Activated CD4-positive, alpha-beta memory T cell treated with anti-CD3 and anti-CD28 coated beads for 36 hours (primary cell): Measurements from ENCODE around the gene ZNF35. TPM values are rescaled to one million over a fixed set of nuclear protein-coding genes. Genes with fewer than 3 reads are reported as not detected.
A peak's percentile ranks its signal among the peaks of the same experiment; 100 is the strongest.

Experiments
- CTCF ChIA-PET: fragments of 350-600 bp; sonication (Branson Sonifier 250); formaldehyde crosslinking; loops from one replicate; lab custom pipeline; 2021; ENCODE audit warnings: antibody characterized with exemption, inconsistent platforms; lab: Charles Lee
- POLR2A ChIA-PET: fragments of 350-600 bp; sonication (Branson Sonifier 250); formaldehyde crosslinking; loops from one replicate; lab custom pipeline; 2021; ENCODE audit warnings: antibody characterized with exemption; lab: Charles Lee
- DNase-seq: peaks from one replicate; pipeline ENCODE4 v3.0.0-alpha.2; 2020
- H3K27ac Mint-ChIP-seq: one replicate; pipeline ENCODE4 v1.8.0; 2021; ENCODE audit warnings: mixed read lengths
- H3K27me3 Mint-ChIP-seq: one replicate; pipeline ENCODE4 v1.8.0; 2021; ENCODE audit warnings: mixed read lengths
- H3K36me3 Mint-ChIP-seq: one replicate; pipeline ENCODE4 v1.8.0; 2021; ENCODE audit warnings: mixed read lengths
- H3K4me1 Mint-ChIP-seq: one replicate; pipeline ENCODE4 v1.8.0; 2021; ENCODE audit warnings: low read depth, mixed read lengths
- H3K4me3 Mint-ChIP-seq: one replicate; pipeline ENCODE4 v1.8.0; 2021; ENCODE audit warnings: mild to moderate bottlenecking, mixed read lengths
- H3K9me3 Mint-ChIP-seq: one replicate; pipeline ENCODE4 v1.8.0; 2021; ENCODE audit warnings: mixed read lengths
- intact Hi-C: fragments of 100-400 bp; cut with micrococcal nuclease; formaldehyde crosslinking; loops from one replicate; pipeline ENCODE4 v1.15.1; 2023
- total RNA-seq, 2 experiments: library from RNA; stranded (reverse); gene quantifications; one replicate each; pipeline ENCODE4 v1.2.3, GENCODE V29; 2021

The ZNF35 gene
- 1 to 10 TPM; 3.2 TPM for total RNA-seq

DNA sequence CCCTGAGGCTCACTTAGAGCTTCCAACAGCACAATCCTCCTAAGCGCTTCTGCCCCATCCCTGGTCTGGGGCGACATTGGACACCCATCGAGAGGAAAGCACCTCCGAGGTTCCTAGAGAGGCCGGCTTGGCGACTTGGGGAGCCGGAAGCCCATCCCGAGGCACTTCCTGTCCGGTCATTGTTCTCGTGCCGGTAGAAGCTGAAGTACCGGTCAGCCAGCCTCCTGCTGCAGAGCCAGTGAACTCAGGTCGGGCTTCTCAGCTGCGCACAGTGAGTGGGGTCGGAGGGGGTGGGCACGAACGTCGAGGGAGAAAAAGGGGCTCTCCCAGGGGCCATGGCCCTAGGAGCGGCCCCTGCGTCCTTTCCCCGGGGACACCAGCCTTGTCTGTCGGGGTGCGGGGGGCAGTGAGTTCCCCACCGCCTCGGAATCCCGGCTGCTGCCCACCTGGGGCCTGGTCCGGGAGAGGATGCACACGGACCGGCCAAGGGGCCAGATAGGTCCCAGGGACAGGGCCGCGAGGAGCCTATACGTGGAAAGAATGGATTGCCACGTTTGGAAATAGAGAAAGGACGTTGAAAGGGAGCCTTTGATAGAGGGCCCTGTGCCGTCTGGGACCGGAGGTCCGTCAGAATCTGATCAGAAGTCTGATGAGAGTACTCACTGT, at the start of gene ZNF35:
Gene ZNF35, plus strand, starts transcription at position 169 of the 666 bp plus-strand sequence. CDS start 2,336 bp downstream, outside the sequence.
- Mint-ChIP-seq H3K27me3 (no peaks in the 10 kb centered on the region), H3K4me3 (peak within 1 kb of the TSS; percentile 80), H3K27ac (no peak within 1 kb of the TSS), H3K36me3 (peaks cover 45% of the 10 kb centered on the region), H3K4me1 (peaks cover 11% of the 10 kb centered on the region), H3K9me3 (peaks cover 47% of the 10 kb centered on the region)
- DNase-seq: peak; percentile 66
- POLR2A ChIA-PET: no interaction called here
- CTCF ChIA-PET: no interaction called here
- intact Hi-C loops: no loop called here

- Mint-ChIP-seq H3K9me3 (no peaks in the 10 kb centered on the region), H3K4me1 (no peaks in the 10 kb centered on the region), H3K36me3 (no peaks in the 10 kb centered on the region), H3K27me3 (peaks cover 4% of the 10 kb centered on the region), H3K27ac (no peak overlapping the region), H3K4me3 (no peak overlapping the region)
- CTCF ChIA-PET: no interaction called here
- no peak for DNase-seq
- POLR2A ChIA-PET: no interaction called here
- intact Hi-C loops: no loop called here
Observed at GRCh38 chr3:44601749-44602148, 46.8 kb upstream of the ZNF35 start.

GRCh38 chr3:44612678-44613077, 35.9 kb upstream of the ZNF35 start:
- POLR2A ChIA-PET: no interaction called here
- intact Hi-C loops: no loop called here

DNA sequence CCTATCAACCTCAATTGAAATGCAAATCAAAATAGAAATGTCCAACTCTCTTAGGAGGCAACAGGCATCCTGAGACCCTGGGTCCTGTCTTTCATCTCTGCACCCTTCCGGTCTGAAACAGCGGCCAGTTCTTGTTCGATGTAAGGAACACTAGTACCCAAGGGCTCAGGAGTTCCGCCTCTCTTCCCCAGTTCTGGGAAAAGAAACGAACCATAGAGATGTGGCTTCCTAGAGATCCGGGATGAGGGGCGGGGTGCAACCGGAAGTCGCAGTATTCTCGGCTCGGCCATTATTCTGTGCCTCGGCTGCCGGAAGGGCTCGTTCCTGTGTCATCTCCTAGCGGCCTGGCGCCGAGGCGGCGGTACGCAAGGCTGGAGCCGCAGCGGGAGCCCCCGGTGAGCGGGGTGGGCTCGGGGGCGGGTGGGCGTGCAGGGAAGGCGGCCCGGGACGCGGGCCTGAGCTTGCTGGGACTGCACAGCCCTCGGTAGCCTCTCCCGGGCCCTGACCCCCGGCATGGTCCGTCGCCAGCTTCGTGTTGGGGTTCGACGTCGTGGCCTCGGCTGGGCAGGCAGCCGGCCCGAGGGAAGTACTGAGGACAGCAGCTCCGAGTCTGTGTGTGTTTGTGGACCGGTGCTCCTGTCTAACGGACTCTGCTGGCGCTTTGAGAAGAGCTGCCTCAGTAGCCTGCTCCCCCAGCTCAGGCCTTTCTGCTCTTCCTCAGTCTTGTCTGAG, 23.6 kb upstream of the ZNF35 start, which contains the start of gene ZNF197:
Gene ZNF197, plus strand, starts transcription at position 288 of the 732 bp plus-strand sequence. CDS start 4,119 bp downstream, outside the sequence.
- H3K27ac Mint-ChIP-seq: peak within 1 kb of the TSS; percentile 47
- peak; percentile 78 for DNase-seq
- ChIA-PET POLR2A (interaction anchor here (1.5 kb wide), 1 partner anchor 137 kb away, joined by 8 read pairs; the partner anchor contains the start of genes KIAA1143 and KIF15), CTCF (interaction anchor here (0.6 to 2.4 kb wide), 3 partner anchors 10 to 1405 kb away, joined by 3 to 14 read pairs (median 4); no protein-coding TSS in a partner anchor)
- intact Hi-C loops: loop anchor here (1.0 to 10.0 kb wide), 4 partner anchors 60 to 290 kb away; partner anchors contain the start of genes KIAA1143, KIF15, TCAIM and ZNF501
- H3K4me1 Mint-ChIP-seq: peaks cover 20% of the 10 kb centered on the region
- no peaks in the 10 kb centered on the region for H3K27me3 Mint-ChIP-seq
- peaks cover 15% of the 10 kb centered on the region for H3K36me3 Mint-ChIP-seq
- H3K4me3 Mint-ChIP-seq: peak within 1 kb of the TSS; percentile 80
- H3K9me3 Mint-ChIP-seq: no peaks in the 10 kb centered on the region

More at GRCh38 chr3:44612678-44613077, 35.9 kb upstream of the ZNF35 start:
- no peak overlapping the region for H3K27ac Mint-ChIP-seq
- H3K9me3 Mint-ChIP-seq: no peaks in the 10 kb centered on the region
- no peak overlapping the region for H3K4me3 Mint-ChIP-seq
- CTCF ChIA-PET: interaction anchor here (0.6 kb wide), 1 partner anchor 183 kb away, joined by 4 read pairs; no protein-coding TSS in a partner anchor
- peaks cover 1% of the 10 kb centered on the region for H3K36me3 Mint-ChIP-seq
- H3K4me1 Mint-ChIP-seq: no peaks in the 10 kb centered on the region
- DNase-seq: no peak
- peaks cover 4% of the 10 kb centered on the region for H3K27me3 Mint-ChIP-seq

DNA sequence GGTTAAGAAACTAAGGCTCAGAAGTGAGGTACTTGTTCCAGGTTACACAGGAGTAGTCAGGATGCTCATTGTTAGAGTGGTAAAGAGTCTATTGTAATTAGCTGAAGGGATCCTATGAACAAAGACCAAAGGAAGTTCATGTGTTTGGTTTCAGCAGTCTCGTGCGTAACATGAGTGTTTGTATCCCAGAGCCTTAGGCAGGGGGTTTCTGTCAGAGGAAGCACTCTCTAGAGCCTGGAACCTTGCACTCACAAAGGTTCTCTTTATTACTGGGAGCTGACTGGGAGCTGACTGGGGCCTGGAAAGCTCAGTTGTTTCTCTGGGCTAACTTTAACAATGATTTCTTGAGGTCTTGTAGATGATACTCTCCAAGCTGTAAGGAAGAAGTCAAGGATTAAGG, 19.8 kb upstream of the ZNF35 start:
- POLR2A ChIA-PET: no interaction called here
- CTCF ChIA-PET: no interaction called here
- Mint-ChIP-seq H3K27me3 (no peaks in the 10 kb centered on the region), H3K4me1 (peaks cover 20% of the 10 kb centered on the region), H3K4me3 (no peak overlapping the region), H3K9me3 (no peaks in the 10 kb centered on the region), H3K27ac (no peak overlapping the region), H3K36me3 (peaks cover 44% of the 10 kb centered on the region)
- intact Hi-C loops: loop anchor here (5.0 to 10.0 kb wide), 2 partner anchors 99 to 294 kb away; partner anchors contain the start of genes TCAIM and ZNF501
- no peak for DNase-seq

DNA sequence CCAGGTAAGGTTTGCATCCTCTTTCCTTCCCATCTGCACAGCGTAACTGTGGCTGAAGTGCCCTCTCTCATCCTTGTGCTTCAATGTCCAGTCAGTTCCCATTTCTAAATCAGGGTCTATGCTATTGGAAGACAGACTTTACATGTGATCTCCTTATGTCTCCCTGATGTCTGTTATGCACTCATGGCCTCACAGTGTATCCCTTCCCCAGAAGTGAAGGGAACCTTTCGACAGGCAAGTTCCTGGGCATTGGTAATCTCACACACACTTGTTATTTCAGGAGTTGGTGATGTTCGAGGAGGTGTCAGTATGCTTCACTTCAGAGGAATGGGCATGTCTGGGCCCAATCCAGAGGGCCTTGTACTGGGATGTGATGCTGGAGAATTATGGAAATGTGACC, 16.3 kb upstream of the ZNF35 start:
- peaks cover 4% of the 10 kb centered on the region for H3K4me1 Mint-ChIP-seq
- H3K9me3 Mint-ChIP-seq: peaks cover 14% of the 10 kb centered on the region
- intact Hi-C loops: no loop called here
- no peaks in the 10 kb centered on the region for H3K27me3 Mint-ChIP-seq
- H3K36me3 Mint-ChIP-seq: peaks cover 74% of the 10 kb centered on the region
- no peak overlapping the region for H3K4me3 Mint-ChIP-seq
- CTCF ChIA-PET: interaction anchor here (0.5 kb wide), 1 partner anchor 1737 kb away, joined by 3 read pairs; no protein-coding TSS in a partner anchor
- no peak overlapping the region for H3K27ac Mint-ChIP-seq
- POLR2A ChIA-PET: no interaction called here
- no peak for DNase-seq

DNA sequence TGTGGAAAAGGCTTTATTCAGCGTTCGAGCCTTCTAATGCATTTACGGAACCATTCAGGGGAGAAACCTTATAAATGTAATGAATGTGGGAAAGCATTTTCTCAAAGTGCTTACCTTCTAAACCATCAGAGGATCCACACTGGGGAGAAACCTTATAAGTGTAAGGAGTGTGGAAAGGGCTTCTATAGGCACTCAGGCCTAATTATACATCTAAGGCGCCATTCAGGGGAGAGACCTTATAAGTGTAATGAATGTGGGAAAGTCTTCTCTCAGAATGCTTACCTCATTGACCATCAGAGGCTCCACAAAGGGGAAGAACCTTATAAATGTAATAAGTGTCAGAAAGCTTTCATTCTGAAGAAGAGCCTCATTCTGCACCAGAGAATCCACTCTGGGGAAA, 6.2 kb upstream of the ZNF35 start:
- H3K4me3 Mint-ChIP-seq: no peak overlapping the region
- ChIA-PET CTCF (no interaction called here), POLR2A (no interaction called here)
- H3K4me1 Mint-ChIP-seq: no peaks in the 10 kb centered on the region
- DNase-seq: no peak
- H3K9me3 Mint-ChIP-seq: peaks cover 86% of the 10 kb centered on the region
- H3K36me3 Mint-ChIP-seq: peaks cover 77% of the 10 kb centered on the region
- no peak overlapping the region for H3K27ac Mint-ChIP-seq
- intact Hi-C loops: no loop called here
- H3K27me3 Mint-ChIP-seq: no peaks in the 10 kb centered on the region

DNA sequence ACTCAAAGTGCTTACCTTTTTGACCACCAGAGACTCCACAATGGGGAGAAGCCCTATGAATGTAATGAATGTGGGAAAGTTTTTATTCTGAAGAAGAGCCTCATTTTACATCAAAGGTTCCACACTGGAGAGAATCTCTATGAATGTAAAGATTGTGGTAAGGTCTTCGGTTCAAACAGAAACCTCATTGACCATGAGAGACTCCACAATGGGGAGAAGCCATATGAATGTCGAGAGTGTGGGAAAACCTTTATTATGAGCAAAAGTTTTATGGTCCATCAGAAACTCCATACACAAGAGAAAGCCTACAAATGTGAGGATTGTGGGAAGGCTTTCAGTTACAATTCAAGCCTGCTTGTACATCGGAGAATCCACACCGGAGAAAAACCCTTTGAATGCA, 5.5 kb upstream of the ZNF35 start:
- ChIA-PET CTCF (no interaction called here), POLR2A (no interaction called here)
- no peaks in the 10 kb centered on the region for H3K27me3 Mint-ChIP-seq
- peaks cover 6% of the 10 kb centered on the region for H3K4me1 Mint-ChIP-seq
- no peak for DNase-seq
- no peak overlapping the region for H3K27ac Mint-ChIP-seq
- intact Hi-C loops: no loop called here
- peaks cover 87% of the 10 kb centered on the region for H3K9me3 Mint-ChIP-seq
- H3K36me3 Mint-ChIP-seq: peaks cover 70% of the 10 kb centered on the region
- no peak overlapping the region for H3K4me3 Mint-ChIP-seq

- H3K4me3 Mint-ChIP-seq: peak overlapping the region; percentile 80
- DNase-seq: no peak
- H3K4me1 Mint-ChIP-seq: peaks cover 11% of the 10 kb centered on the region
- peaks cover 52% of the 10 kb centered on the region for H3K9me3 Mint-ChIP-seq
- H3K36me3 Mint-ChIP-seq: peaks cover 48% of the 10 kb centered on the region
- POLR2A ChIA-PET: no interaction called here
- H3K27me3 Mint-ChIP-seq: no peaks in the 10 kb centered on the region
- intact Hi-C loops: no loop called here
- CTCF ChIA-PET: no interaction called here
- no peak overlapping the region for H3K27ac Mint-ChIP-seq
Observed at GRCh38 chr3:44647771-44648170, 761 bp upstream of the ZNF35 start.

GRCh38 chr3:44649709-44650108, 1.2 kb downstream of the ZNF35 start:
- Mint-ChIP-seq H3K4me3 (no peak overlapping the region), H3K27ac (no peak overlapping the region), H3K9me3 (peaks cover 47% of the 10 kb centered on the region), H3K4me1 (peaks cover 11% of the 10 kb centered on the region), H3K36me3 (peaks cover 49% of the 10 kb centered on the region), H3K27me3 (no peaks in the 10 kb centered on the region)
- POLR2A ChIA-PET: no interaction called here
- CTCF ChIA-PET: no interaction called here
- DNase-seq: no peak
- intact Hi-C loops: no loop called here

DNA sequence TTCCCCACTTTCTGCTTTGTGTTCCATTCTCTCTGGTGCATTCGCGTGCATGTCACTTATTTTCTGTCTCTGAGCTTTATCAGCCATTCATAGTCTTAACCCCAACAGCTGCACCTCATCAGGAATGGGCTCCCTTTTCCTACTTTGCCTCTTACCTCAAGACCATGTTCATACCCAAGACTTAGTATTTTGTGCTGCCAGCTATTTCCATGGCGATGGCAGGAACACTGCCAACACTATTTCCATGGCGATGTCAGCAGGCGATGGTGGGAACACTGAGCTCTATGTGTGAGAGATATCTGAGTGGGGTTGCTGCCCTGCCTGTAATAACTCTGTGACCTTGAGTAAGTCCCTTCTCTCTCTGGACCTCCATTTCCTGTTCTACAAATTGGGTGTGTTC, 5.5 kb downstream of the ZNF35 start:
- ChIA-PET CTCF (no interaction called here), POLR2A (no interaction called here)
- no peak for DNase-seq
- H3K4me3 Mint-ChIP-seq: no peak overlapping the region
- peaks cover 69% of the 10 kb centered on the region for H3K36me3 Mint-ChIP-seq
- no peak overlapping the region for H3K27ac Mint-ChIP-seq
- H3K27me3 Mint-ChIP-seq: no peaks in the 10 kb centered on the region
- peaks cover 43% of the 10 kb centered on the region for H3K9me3 Mint-ChIP-seq
- intact Hi-C loops: no loop called here
- peaks cover 3% of the 10 kb centered on the region for H3K4me1 Mint-ChIP-seq

GRCh38 chr3:44659015-44659414, 10.5 kb downstream of the ZNF35 start:
- intact Hi-C loops: no loop called here
- ChIA-PET POLR2A (no interaction called here), CTCF (no interaction called here)
- no peak for DNase-seq
- peaks cover 62% of the 10 kb centered on the region for H3K9me3 Mint-ChIP-seq
- H3K36me3 Mint-ChIP-seq: peaks cover 64% of the 10 kb centered on the region
- no peak overlapping the region for H3K4me3 Mint-ChIP-seq
- no peaks in the 10 kb centered on the region for H3K27me3 Mint-ChIP-seq
- no peak overlapping the region for H3K27ac Mint-ChIP-seq
- no peaks in the 10 kb centered on the region for H3K4me1 Mint-ChIP-seq
